Ovary (tissue), 3 donors: ENCODE results near the gene CDC14B.

Experiments used
- CTCF ChIP-seq, 3 donors: fragments of 450-650 bp in 2 of 3; fragments of 200-600 bp in 1 of 3; IDR thresholded peaks; one replicate each; pipeline versions ENCODE4 v1.5.1 to v1.8.0; 2016 to 2022; ENCODE audit warnings: antibody characterized with exemption in 3 of 3, mild to moderate bottlenecking in 1 of 3
- EP300 ChIP-seq: sonication (generic); formaldehyde crosslinking; IDR thresholded peaks from one replicate; pipeline ENCODE4 v1.6.1; 2017; ENCODE audit warnings: antibody characterized with exemption
- POLR2A ChIP-seq: fragments of 450-650 bp; IDR thresholded peaks from one replicate; pipeline ENCODE4 v1.6.1; 2017; ENCODE audit warnings: antibody characterized with exemption, mild to moderate bottlenecking, moderate library complexity
- donor health status: DM: no; HTN: no; CAD: no.

- TF ChIP-seq CTCF (IDR thresholded peaks at IDR 0.05) (no peak), POLR2A (no peak), EP300 (no peak)
Observed at GRCh38 chr9:96480736-96481135, 138.9 kb downstream of the CDC14B start.
